GM13977 (cell line): ENCODE data around the gene GALNT18.

Experiments
- DNase-seq: peaks from one replicate; pipeline ENCODE4 v3.0.0; 2012; ENCODE audit warnings: low spot score
- in situ Hi-C: fragments of 300-500 bp; cut with MboI; formaldehyde crosslinking; loops from one replicate; pipeline ENCODE4 v1.12.0; 2022; ENCODE audit warnings: low sequenced_read_pairs, low pct_unique_long_range_greater_than_20kb, mixed read lengths, inconsistent platforms; ENCODE audit not compliant: unreplicated experiment
- TF ChIP-seq, protein P1 (sequence below): IDR thresholded peaks from 2 replicates; pipeline ENCODE4 v1.5.1; 2012; ENCODE audit warnings: mild to moderate bottlenecking, control low read depth; ENCODE audit not compliant: insufficient read depth; ENCODE audit errors: extremely low read depth, missing control alignments

The GALNT18 gene

DNA sequence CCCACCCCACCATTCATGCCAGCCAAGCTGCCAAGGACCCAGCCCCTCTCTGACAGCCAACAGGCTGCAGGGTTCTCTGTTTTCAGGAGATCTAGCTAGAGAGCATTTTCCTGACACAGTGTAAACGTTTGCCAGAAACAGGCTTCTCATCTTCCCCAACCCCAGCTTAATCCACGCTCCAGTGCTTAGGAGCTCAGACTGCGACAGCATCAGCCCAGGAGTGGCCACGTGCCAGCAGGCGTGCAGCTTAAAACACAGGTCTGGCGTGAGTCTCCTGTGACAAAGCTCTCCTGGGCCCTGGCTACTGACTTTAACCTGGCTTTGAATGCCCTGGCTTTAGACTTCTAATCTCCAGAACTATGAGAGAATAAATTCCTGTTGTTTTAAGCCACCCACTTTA is 66.6 kb downstream of the GALNT18 start:
- TF ChIP-seq, protein P1, sequence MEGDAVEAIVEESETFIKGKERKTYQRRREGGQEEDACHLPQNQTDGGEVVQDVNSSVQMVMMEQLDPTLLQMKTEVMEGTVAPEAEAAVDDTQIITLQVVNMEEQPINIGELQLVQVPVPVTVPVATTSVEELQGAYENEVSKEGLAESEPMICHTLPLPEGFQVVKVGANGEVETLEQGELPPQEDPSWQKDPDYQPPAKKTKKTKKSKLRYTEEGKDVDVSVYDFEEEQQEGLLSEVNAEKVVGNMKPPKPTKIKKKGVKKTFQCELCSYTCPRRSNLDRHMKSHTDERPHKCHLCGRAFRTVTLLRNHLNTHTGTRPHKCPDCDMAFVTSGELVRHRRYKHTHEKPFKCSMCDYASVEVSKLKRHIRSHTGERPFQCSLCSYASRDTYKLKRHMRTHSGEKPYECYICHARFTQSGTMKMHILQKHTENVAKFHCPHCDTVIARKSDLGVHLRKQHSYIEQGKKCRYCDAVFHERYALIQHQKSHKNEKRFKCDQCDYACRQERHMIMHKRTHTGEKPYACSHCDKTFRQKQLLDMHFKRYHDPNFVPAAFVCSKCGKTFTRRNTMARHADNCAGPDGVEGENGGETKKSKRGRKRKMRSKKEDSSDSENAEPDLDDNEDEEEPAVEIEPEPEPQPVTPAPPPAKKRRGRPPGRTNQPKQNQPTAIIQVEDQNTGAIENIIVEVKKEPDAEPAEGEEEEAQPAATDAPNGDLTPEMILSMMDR, result no peak
- no peak for DNase-seq
- in situ Hi-C loops, result no loop called here

DNA sequence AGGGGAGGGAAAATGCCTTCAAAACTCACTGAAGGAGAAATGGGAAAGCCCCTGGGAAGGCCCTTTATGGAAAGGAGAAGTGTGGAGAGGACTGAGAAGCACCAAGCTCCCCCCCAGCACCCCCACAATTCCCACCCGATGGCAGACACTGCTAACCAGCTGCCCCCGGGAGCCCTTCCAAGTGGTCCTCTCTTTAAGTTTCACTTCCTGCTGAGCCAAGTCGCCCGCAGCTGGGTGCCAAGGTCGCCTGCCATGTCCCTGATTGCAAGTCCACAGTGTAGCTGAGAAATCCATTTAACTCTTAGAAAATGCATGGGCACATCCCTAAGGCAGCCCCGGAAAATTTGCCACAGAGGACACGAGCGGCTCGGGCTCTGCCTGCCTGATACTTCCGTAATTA is 68.2 kb downstream of the GALNT18 start:
- in situ Hi-C loops, result no loop called here
- DNase-seq, result no peak
- TF ChIP-seq, protein P1, result no peak

DNA sequence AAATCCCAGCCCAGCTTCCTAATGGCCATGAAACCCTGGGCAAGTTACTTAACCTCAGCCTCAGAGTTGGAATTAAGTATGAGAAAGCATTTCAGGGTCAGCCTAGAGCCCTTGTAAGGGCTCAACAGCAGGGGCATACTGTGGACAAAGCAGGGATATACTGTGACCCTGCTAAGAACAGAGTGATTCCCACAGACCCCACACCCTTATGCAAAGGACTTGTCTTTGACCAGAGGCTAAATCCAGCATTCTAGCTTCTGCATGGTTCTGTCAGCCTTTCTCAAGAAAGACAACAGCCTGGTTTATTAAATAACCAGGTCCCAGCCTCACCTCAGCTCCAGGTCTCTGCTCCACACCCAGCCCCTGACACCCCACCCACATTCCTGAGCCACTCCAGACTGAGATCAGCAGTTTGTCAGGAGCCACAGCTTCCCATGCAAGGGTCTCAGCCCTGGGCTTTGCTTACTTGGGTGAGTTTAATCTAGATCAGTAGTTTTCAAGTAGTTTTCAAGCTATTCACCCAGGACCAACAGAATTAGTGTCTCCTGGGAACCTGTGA is 69.2 kb downstream of the GALNT18 start:
- no peak for DNase-seq
- in situ Hi-C loops, result no loop called here

DNA sequence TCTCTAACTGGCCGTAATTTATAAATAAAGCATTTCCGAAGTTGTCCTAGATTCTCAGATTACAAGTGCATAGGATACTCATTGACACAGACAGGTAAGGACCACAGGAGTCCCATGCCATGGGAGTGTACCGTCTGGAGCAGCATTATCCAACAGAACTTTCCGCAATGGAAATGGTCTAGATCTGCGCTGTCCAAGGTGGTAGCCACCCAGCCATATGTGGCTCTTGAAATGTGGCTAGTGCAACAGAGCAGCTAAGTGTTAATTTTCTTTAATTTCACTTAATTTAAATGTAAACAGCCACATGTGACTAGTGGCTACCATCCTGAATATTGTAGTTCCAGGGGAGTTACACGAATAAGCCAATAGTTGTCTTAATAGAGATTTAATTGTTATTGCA is 71.3 kb downstream of the GALNT18 start:
- in situ Hi-C loops, result no loop called here
- TF ChIP-seq, protein P1, result no peak
- no peak for DNase-seq

More for the DNA sequence above, 69.2 kb downstream of the GALNT18 start:
- TF ChIP-seq, protein P1, result no peak

DNA sequence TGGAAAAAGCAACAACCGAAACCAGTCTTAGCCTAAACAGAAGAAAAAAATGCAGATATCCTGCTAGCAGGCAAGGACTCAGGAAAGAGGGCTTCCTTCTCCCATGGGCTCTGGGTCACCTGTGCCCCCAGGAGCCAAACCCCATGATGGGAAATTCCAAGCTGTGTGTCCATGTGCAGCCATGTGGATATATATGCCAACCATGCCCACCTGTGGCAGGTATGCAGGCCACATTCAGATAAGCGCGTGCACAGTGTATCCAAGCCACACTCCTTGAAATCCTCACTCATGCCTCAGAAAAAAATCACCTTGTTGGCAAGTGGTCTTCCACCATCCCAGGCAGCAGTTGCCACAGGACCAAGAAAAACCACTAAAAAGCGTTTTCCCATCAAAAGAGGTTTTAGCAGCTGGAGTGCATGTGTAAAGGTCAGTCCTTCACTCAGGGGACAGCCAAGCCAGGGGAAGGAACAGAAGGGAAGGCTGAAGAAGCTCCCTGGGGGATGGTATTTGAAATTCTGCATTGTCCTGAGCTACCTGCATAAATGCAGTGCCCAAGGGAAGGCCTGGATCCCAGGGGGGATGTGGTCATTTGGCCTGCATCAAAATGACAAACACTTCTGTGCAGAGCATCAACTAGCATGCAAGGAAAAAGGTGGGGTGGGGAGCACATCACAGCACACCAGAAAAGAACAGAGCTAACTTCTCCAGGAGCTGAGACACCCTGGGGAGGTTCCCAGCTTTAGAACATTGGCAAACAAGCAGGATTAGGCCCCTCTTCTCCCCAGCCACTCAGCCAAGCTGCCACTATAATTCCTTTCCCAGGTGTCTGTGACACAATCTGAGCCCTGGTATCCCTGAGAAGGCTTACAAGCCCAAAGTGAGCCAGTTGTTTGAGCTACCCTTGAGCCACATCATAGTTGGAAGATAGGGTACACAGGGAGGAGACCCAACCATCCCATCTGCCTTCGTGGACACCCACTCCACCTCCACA is 76.2 kb downstream of the GALNT18 start:
- DNase-seq, result no peak
- in situ Hi-C loops, result no loop called here

DNA sequence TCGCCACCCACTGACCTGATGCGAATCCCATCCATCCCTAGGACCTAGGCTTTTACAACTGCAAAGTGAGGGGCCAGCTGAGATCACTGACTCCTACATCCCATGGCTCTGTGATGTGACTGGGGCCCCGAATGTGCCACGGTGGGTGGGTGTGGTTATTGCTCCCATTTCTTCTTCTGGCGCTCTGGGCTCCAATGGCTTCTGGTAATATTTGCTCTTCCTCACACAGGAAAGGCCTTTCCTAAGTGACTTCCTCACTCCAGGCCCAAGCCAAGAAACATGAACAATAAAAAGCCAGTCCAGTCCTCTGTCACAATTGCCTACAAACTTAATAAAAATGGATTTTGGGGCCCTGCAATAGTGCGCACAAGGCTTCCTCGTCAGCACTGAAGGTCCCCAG is 78.1 kb downstream of the GALNT18 start:
- TF ChIP-seq, protein P1, result no peak
- in situ Hi-C loops, result no loop called here

More for the DNA sequence above, 76.2 kb downstream of the GALNT18 start:
- TF ChIP-seq, protein P1, result no peak

More for the DNA sequence above, 78.1 kb downstream of the GALNT18 start:
- no peak for DNase-seq
